CD4-positive, alpha-beta T cell (primary cell): Measurements from ENCODE around the gene MICALL1. TPM values are rescaled to one million over a fixed set of nuclear protein-coding genes. Genes with fewer than 3 reads are reported as not detected.

ENCODE experiments used
- ATAC-seq: fragments of 200-7000 bp; cut with Tn5 transposase; one replicate; pipeline ENCODE4 v1.10.0; 2022; ENCODE audit warnings: mild to moderate bottlenecking; ENCODE audit not compliant: poor library complexity
- CTCF ChIA-PET: fragments of 350-600 bp; sonication (Branson Sonifier 250); formaldehyde crosslinking; loops from one replicate; lab custom pipeline; 2021; ENCODE audit warnings: antibody characterized with exemption, inconsistent platforms; lab: Charles Lee
- POLR2A ChIA-PET: fragments of 350-600 bp; sonication (Branson Sonifier 250); formaldehyde crosslinking; loops from one replicate; lab custom pipeline; 2021; ENCODE audit warnings: antibody characterized with exemption, inconsistent platforms; lab: Charles Lee
- DNase-seq, 14 experiments: peaks; one replicate each; pipeline ENCODE4 v3.0.0-alpha.2; 2013 to 2020; ENCODE audit warnings: mixed read lengths in 2 of 14
- H3K27ac ChIP-seq, 2 donors: one replicate each; pipeline versions ENCODE4 v1.5.1 to v1.7.0; 2013; ENCODE audit warnings: low read length in 2 of 2, low read depth in 1 of 2, mild to moderate bottlenecking in 1 of 2
- H3K27me3 ChIP-seq, 2 experiments: 1 replicate in 1 of 2; 2 replicates in 1 of 2; pipeline versions ENCODE4 v1.6.1 to v1.7.0; 2013; ENCODE audit warnings: low read length in 2 of 2, control low read depth in 1 of 2, mild to moderate bottlenecking in 1 of 2, moderate library complexity in 1 of 2; ENCODE audit not compliant: insufficient read depth in 2 of 2, control insufficient read depth in 1 of 2
- H3K36me3 ChIP-seq: one replicate; pipeline ENCODE4 v1.6.1; 2013; ENCODE audit warnings: low read length, control low read depth; ENCODE audit not compliant: insufficient read depth
- H3K4me1 ChIP-seq: one replicate; pipeline ENCODE4 v1.6.1; 2013; ENCODE audit warnings: low read length, control low read depth; ENCODE audit not compliant: insufficient read depth
- H3K4me3 ChIP-seq: one replicate; pipeline ENCODE4 v1.5.1; 2013; ENCODE audit warnings: mild to moderate bottlenecking, low read length, moderate library complexity
- H3K9me3 ChIP-seq, 2 experiments: 1 replicate in 1 of 2; 2 replicates in 1 of 2; pipeline versions ENCODE4 v1.6.1 to v1.7.0; 2013; ENCODE audit warnings: low read length in 2 of 2, mild to moderate bottlenecking in 2 of 2, control low read depth in 1 of 2, moderate library complexity in 1 of 2; ENCODE audit not compliant: control insufficient read depth in 1 of 2, insufficient read depth in 1 of 2
- H3K27ac Mint-ChIP-seq: one replicate; pipeline ENCODE4 v1.8.0; 2020; ENCODE audit warnings: mixed read lengths
- H3K27me3 Mint-ChIP-seq: one replicate; pipeline ENCODE4 v1.8.0; 2021; ENCODE audit warnings: mixed read lengths
- H3K36me3 Mint-ChIP-seq: one replicate; pipeline ENCODE4 v1.8.0; 2021; ENCODE audit warnings: low read depth, mixed read lengths
- H3K4me1 Mint-ChIP-seq: one replicate; pipeline ENCODE4 v1.8.0; 2021; ENCODE audit warnings: low read depth, mixed read lengths
- H3K4me3 Mint-ChIP-seq: one replicate; pipeline ENCODE4 v1.8.0; 2020; ENCODE audit warnings: mild to moderate bottlenecking, mixed read lengths
- H3K9me3 Mint-ChIP-seq: one replicate; pipeline ENCODE4 v1.8.0; 2020; ENCODE audit warnings: mixed read lengths
- intact Hi-C, 2 experiments: fragments of 100-400 bp; cut with DNase I in 1 of 2; cut with micrococcal nuclease in 1 of 2; formaldehyde crosslinking; loops; one replicate each; pipeline versions ENCODE4 v1.15.1 to v1.9.0; 2023 to 2025; cut with DNase I, micrococcal nuclease
- total RNA-seq, 174 experiments: library from RNA in 2 of 174; stranded (reverse) in 2 of 174; gene quantifications; one replicate each; pipeline ENCODE4 v1.2.3 and lab custom pipeline; 2021 to 2026
- TF ChIP-seq, protein P1 (sequence below): fragments of 200-600 bp; IDR thresholded peaks from one replicate; pipeline ENCODE4 v1.8.0; 2022; ENCODE audit warnings: antibody characterized with exemption, mild to moderate bottlenecking

MICALL1 gene
- total RNA-seq, 2 experiments from 2014 or later = 16.9 to 20.7 TPM

DNA sequence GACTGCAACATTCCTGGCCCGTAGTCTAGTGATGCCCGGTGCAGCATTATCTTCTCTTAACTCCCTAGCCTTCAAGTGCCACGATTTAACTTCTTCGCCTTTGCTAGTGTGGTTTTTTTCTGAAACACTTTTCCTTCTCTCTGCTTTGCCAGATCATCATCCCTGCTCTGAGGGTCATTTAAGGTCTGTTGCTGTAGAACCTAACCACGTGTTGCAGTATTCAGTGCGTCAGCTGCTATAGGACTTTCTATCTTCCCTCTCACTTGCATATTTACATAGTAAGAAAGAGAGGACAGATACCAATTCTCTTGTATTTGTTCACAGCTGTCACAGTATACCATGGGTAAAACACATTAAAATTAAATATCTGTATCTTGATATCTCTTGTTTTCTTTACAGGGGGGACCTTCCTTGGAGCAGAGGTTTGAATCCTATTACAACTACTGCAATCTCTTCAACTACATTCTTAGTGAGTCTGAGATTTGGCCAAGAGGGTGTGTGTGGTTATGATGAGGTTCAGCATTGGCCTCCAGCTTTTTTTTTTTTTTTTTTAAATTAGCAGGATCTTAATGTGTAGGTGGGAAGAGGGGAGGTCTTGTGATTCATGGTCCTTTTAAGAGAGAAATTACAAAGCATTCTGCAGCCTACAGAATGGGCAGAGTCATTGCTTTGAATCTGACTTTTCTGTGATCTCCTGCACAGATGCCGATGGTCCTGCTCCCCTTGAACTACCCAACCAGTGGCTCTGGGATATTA, 43.3 kb upstream of the MICALL1 start:
- Histone ChIP-seq H3K27me3 (no peaks in the 10 kb centered on the region), H3K4me1 (peaks cover 3% of the 10 kb centered on the region), H3K4me3 (no peak overlapping the region), H3K27ac (no peak overlapping the region), H3K9me3 (no peaks in the 10 kb centered on the region), H3K36me3 (peaks cover 90% of the 10 kb centered on the region)
- POLR2A ChIA-PET = interaction anchor here (0.6 to 1.3 kb wide), 7 partner anchors 11 to 238 kb away, joined by 3 to 5 read pairs (median 3); partner anchors contain the start of genes ANKRD54, EIF3L and MICALL1
- intact Hi-C loops = loop anchor here (1.0 to 2.0 kb wide), 4 partner anchors 14 to 324 kb away; partner anchors contain the start of gene EIF3L (in 1 of the 2)
- peaks cover 86% of the 10 kb centered on the region for H3K36me3 Mint-ChIP-seq
- DNase-seq (no peak), ATAC-seq (no peak)
- no peaks in the 10 kb centered on the region for H3K27me3 Mint-ChIP-seq
- TF ChIP-seq, protein P1, sequence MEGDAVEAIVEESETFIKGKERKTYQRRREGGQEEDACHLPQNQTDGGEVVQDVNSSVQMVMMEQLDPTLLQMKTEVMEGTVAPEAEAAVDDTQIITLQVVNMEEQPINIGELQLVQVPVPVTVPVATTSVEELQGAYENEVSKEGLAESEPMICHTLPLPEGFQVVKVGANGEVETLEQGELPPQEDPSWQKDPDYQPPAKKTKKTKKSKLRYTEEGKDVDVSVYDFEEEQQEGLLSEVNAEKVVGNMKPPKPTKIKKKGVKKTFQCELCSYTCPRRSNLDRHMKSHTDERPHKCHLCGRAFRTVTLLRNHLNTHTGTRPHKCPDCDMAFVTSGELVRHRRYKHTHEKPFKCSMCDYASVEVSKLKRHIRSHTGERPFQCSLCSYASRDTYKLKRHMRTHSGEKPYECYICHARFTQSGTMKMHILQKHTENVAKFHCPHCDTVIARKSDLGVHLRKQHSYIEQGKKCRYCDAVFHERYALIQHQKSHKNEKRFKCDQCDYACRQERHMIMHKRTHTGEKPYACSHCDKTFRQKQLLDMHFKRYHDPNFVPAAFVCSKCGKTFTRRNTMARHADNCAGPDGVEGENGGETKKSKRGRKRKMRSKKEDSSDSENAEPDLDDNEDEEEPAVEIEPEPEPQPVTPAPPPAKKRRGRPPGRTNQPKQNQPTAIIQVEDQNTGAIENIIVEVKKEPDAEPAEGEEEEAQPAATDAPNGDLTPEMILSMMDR = no peak
- no peak overlapping the region for H3K27ac Mint-ChIP-seq
- H3K9me3 Mint-ChIP-seq = no peaks in the 10 kb centered on the region
- CTCF ChIA-PET = interaction anchor here (0.6 to 3.0 kb wide), 14 partner anchors 9 to 255 kb away, joined by 3 to 46 read pairs (median 4); partner anchors contain the start of gene ANKRD54
- H3K4me1 Mint-ChIP-seq = peaks cover 7% of the 10 kb centered on the region
- H3K4me3 Mint-ChIP-seq = no peak overlapping the region

GRCh38 chr22:37865510-37865909, 40.6 kb upstream of the MICALL1 start:
- H3K4me3 ChIP-seq = no peak overlapping the region
- no peak overlapping the region for H3K27ac ChIP-seq
- Mint-ChIP-seq H3K9me3 (no peaks in the 10 kb centered on the region), H3K36me3 (peaks cover 84% of the 10 kb centered on the region), H3K4me3 (no peak overlapping the region), H3K4me1 (peaks cover 7% of the 10 kb centered on the region), H3K27ac (no peak overlapping the region), H3K27me3 (no peaks in the 10 kb centered on the region)
- ATAC-seq (no peak), DNase-seq (no peak)
- ChIA-PET POLR2A (interaction anchor here (0.6 kb wide), 1 partner anchor 165 kb away, joined by 3 read pairs; no protein-coding TSS in a partner anchor), CTCF (interaction anchor here (1.6 kb wide), 1 partner anchor 48 kb away, joined by 9 read pairs; no protein-coding TSS in a partner anchor)
- TF ChIP-seq, protein P1 = no peak
- no peaks in the 10 kb centered on the region for H3K27me3 ChIP-seq
- intact Hi-C loops = no loop called here
- H3K36me3 ChIP-seq = peaks cover 86% of the 10 kb centered on the region
- no peaks in the 10 kb centered on the region for H3K9me3 ChIP-seq
- H3K4me1 ChIP-seq = peaks cover 3% of the 10 kb centered on the region

DNA sequence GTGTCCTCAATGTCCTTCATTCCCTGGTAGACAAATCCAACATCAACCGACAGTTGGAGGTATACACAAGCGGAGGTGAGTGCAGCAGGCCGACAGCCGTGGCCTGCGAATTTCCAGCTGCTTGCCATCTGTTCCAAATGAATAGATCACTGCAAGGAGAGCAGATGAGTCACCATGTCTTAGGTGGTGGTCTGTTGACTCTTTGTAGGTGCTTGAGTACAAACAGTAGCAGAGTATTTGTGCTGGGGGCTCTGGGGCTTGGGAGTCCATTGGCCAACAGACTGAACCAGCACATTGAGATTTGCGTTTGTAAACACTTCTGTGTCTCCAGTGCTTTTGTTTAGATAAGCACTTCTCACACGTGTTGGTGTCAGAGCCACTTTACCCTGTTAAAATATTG, 35.8 kb upstream of the MICALL1 start:
- Mint-ChIP-seq H3K27me3 (no peaks in the 10 kb centered on the region), H3K4me1 (no peaks in the 10 kb centered on the region), H3K36me3 (peaks cover 74% of the 10 kb centered on the region), H3K9me3 (no peaks in the 10 kb centered on the region), H3K27ac (no peak overlapping the region), H3K4me3 (no peak overlapping the region)
- Histone ChIP-seq H3K36me3 (peaks cover 83% of the 10 kb centered on the region), H3K4me1 (no peaks in the 10 kb centered on the region), H3K9me3 (no peaks in the 10 kb centered on the region), H3K27ac (no peak overlapping the region), H3K4me3 (no peak overlapping the region), H3K27me3 (no peaks in the 10 kb centered on the region)
- ChIA-PET POLR2A (no interaction called here), CTCF (interaction anchor here (1.6 kb wide), 1 partner anchor 53 kb away, joined by 3 read pairs; no protein-coding TSS in a partner anchor)
- TF ChIP-seq, protein P1 = no peak
- ATAC-seq = no peak
- DNase-seq = no peak
- intact Hi-C loops = no loop called here
